PC-9 (cell line): ENCODE measurements around the gene GNB3.

Experiments used
- CTCF ChIP-seq: fragments of 200-600 bp; sonication (generic); conservative IDR thresholded peaks from 2 replicates; pipeline ENCODE4 v1.6.1; 2017; ENCODE audit warnings: mixed run types, antibody characterized with exemption, mild to moderate bottlenecking, moderate library complexity
- EZH2 ChIP-seq: fragments of 200-600 bp; sonication (generic); IDR thresholded peaks from 2 replicates; pipeline ENCODE4 v1.8.0; 2017; ENCODE audit warnings: antibody characterized with exemption, low read depth

GRCh38 chr12:6883683-6884082, 43.0 kb downstream of the GNB3 start:
- TF ChIP-seq CTCF (no peak), EZH2 (no peak)
